Muscle layer of duodenum (tissue), 2 donors: ENCODE results near the gene SLC6A18.

ENCODE experiments used
- H3K27ac ChIP-seq: one replicate; pipeline ENCODE4 v1.7.0; 2013; ENCODE audit warnings: mild to moderate bottlenecking, low read length
- H3K27me3 ChIP-seq: one replicate; pipeline ENCODE4 v1.7.0; 2013; ENCODE audit warnings: low read depth, mild to moderate bottlenecking, control low read depth, low read length
- H3K36me3 ChIP-seq, 2 donors: one replicate each; pipeline ENCODE4 v1.7.0; 2013; ENCODE audit warnings: low read length in 2 of 2, control low read depth in 1 of 2, mild to moderate bottlenecking in 1 of 2; ENCODE audit not compliant: insufficient read depth in 2 of 2, control insufficient read depth in 1 of 2
- H3K4me1 ChIP-seq, 2 donors: one replicate each; pipeline ENCODE4 v1.7.0; 2013; ENCODE audit warnings: low read length in 2 of 2, mild to moderate bottlenecking in 2 of 2, control low read depth in 1 of 2, moderate library complexity in 1 of 2; ENCODE audit not compliant: insufficient read depth in 2 of 2, control insufficient read depth in 1 of 2
- H3K4me3 ChIP-seq, 2 donors: one replicate each; pipeline ENCODE4 v1.7.0; 2013; ENCODE audit warnings: low read length in 2 of 2, low read depth in 1 of 2, mild to moderate bottlenecking in 1 of 2
- H3K9me3 ChIP-seq, 2 donors: one replicate each; pipeline ENCODE4 v1.7.0; 2013; ENCODE audit warnings: low read length in 2 of 2, control low read depth in 1 of 2, mild to moderate bottlenecking in 1 of 2; ENCODE audit not compliant: control insufficient read depth in 1 of 2
- donor health status: healthy.

SLC6A18 gene

GRCh38 chr5:1294206-1294834 lies 69.1 kb downstream of the SLC6A18 start:
- no peak overlapping the region for H3K27ac ChIP-seq
- H3K27me3 ChIP-seq = no peaks in the 10 kb centered on the region
- peaks cover 0 to 8% of the 10 kb centered on the region in 2 donors for H3K4me1 ChIP-seq
- H3K36me3 ChIP-seq = no peaks in the 10 kb centered on the region
- H3K9me3 ChIP-seq = no peaks in the 10 kb centered on the region
- no peak overlapping the region for H3K4me3 ChIP-seq

- no peaks in the 10 kb centered on the region for H3K27me3 ChIP-seq
- no peaks in the 10 kb centered on the region for H3K36me3 ChIP-seq
- no peak within 1 kb of the TSS for H3K27ac ChIP-seq
- no peaks in the 10 kb centered on the region for H3K9me3 ChIP-seq
- peaks cover 0 to 8% of the 10 kb centered on the region in 2 donors for H3K4me1 ChIP-seq
- H3K4me3 ChIP-seq = no peak within 1 kb of the TSS
Observed at GRCh38 chr5:1294835-1295649, 69.9 kb downstream of the SLC6A18 start, which contains the start of gene TERT. Gene TERT, minus strand, starts transcription at chr5:1295068. Its CDS starts 79 bp downstream, at chr5:1294989.

- Histone ChIP-seq H3K4me1 (peaks cover 0 to 8% of the 10 kb centered on the region in 2 donors), H3K27ac (no peak overlapping the region), H3K4me3 (no peak overlapping the region), H3K9me3 (no peaks in the 10 kb centered on the region), H3K27me3 (no peaks in the 10 kb centered on the region), H3K36me3 (no peaks in the 10 kb centered on the region)
Observed at GRCh38 chr5:1295650-1296037, 70.5 kb downstream of the SLC6A18 start.
